IPS-11a (cell line): Measurements from ENCODE around the gene PTPN11.
"Not testable (repeated sequence)": the region's sequence is repeated elsewhere in the genome, so short reads cannot be mapped to it uniquely, and the experiment has no call there.

ENCODE experiments used
- H3K4me3 ChIP-seq: one replicate; pipeline ENCODE4 v1.5.1; 2013; ENCODE audit warnings: low read depth, low read length, control low read depth

The PTPN11 gene

DNA sequence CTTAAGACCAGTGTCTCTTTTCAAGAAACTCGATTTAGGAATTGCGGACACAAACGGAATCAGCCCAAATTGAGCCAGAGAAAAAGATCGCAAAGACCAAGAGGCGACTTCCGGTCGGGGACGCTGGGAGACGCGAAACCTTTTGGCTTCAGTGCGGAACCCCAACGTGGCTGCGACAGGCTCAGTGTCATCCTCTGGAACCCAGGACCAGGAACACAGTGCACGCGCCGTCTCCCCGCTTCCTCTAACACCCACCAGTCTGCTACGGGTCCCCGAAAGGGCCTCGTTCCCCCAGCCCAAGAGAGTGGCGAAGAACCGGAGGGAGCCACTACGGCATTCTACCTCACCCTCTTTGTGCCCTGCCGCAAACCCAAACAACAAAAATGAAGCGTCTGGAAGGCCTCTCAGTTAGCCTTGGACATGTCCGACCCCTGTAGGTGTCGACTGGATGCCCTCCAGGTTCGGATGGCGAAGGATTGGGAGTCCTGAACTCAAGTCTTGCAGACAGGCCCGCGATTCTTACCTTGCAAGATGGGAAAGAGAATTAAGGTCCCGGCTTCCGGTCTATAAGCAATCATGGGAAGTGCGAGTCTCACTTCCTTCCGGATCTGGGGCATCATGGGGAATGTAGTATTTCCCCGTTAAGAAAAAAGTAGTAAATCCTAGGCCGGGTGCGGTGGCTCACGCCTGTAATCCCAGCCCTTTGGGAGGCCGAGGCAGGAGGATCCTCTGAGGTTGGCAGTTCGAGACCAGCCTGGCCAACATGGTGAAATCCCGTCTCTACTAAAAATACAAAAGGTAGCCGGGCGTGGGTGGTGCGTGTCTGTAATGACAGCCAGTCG, 9.5 kb upstream of the PTPN11 start, which contains the start of gene RPL6:
Gene RPL6 (minus strand): TSS at position 542 of the 842 bp plus-strand sequence. CDS start 949 bp downstream, outside the sequence.
- peak within 1 kb of the TSS; percentile 99 for H3K4me3 ChIP-seq

DNA sequence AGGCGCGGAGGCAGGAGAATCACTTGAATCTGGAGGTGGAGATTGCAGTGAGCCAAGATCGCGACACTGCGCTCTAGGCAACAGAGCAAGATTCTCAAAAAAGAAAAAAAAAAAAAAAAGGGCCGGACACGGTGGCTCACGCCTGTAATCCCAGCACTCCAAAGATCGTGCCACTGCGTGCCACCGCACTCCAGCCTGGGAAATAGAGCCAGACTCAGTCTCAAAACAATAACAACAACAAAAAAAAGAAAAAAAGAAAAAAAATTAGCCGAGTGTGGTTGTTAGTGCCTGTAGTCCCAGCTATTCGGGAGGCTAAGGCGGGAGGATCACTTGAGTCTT, 8.9 kb upstream of the PTPN11 start:
- no peak overlapping the region for H3K4me3 ChIP-seq

DNA sequence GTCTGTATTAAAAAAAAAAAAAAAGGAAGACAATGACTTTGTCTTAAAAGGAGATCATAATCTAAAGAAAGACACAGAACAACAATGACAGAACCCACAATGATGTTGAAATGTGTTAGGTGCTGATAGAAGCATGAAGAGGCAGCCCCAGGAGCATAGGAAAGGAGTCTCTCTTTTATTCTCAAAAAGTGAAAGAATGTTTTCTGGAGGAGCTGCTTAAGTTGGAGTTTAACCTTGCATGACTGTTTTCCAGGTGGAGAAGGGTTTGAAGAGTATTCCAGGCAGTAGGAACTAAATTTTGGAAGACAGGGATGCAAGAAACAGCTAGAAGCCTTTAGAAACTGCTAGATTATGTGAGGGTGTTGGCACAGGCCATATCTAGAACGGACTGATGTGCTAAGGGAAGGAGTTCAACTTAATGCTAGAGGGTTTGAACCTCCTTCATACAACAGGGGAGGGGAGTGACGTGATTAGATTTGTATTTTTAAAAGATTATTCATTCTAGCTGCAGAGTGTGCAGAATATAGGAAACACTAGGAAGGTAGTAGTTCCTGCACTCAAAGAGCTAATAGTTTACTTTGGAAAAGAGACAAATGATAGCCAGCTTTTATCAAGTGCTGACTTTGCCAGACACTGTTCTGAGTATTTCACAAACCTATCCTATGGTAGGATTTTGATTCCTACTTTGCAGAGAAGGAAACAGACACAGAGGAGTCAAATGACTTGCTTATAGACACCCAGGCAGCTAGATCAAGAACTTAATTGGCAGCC, 4.7 kb upstream of the PTPN11 start:
- no peak overlapping the region for H3K4me3 ChIP-seq

DNA sequence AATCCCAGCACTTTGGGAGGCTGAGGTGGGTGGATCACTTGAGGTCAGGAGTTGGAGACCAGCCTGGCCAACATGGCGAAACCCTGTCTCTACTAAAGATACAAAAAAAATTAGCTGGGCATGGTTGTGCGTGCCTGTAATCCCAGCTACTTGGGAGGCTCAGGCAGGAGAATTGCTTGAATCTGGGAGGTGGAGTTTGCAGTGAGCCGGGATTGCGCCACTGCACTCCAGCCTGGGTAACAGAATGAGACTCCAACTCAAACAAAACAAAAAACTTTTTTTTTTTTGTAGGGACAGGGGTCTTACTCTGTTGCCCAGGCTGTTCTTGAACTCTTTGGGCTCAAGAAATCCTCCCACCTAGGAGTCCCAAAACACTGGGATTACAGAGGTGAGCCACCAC, 3.3 kb upstream of the PTPN11 start:
- H3K4me3 ChIP-seq, result not testable (repeated sequence)

DNA sequence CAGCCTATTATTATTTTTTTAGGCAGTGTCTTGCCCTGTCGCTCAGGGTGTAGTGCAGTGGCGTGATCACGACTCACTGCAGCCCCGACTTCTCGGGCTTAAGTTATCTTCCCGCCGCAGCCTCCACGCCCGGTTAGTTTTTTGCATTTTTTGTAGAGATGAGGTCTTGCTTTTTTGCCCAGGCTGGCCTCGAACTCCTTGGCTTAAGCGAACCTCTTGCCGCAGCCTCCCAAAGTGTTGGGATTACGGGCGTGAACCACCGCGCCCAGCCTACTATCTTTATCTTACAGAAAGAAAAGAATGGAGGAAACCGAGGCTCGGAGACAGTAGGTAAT, 507 bp upstream of the PTPN11 start:
- H3K4me3 ChIP-seq, result peak overlapping the region; percentile 89

DNA sequence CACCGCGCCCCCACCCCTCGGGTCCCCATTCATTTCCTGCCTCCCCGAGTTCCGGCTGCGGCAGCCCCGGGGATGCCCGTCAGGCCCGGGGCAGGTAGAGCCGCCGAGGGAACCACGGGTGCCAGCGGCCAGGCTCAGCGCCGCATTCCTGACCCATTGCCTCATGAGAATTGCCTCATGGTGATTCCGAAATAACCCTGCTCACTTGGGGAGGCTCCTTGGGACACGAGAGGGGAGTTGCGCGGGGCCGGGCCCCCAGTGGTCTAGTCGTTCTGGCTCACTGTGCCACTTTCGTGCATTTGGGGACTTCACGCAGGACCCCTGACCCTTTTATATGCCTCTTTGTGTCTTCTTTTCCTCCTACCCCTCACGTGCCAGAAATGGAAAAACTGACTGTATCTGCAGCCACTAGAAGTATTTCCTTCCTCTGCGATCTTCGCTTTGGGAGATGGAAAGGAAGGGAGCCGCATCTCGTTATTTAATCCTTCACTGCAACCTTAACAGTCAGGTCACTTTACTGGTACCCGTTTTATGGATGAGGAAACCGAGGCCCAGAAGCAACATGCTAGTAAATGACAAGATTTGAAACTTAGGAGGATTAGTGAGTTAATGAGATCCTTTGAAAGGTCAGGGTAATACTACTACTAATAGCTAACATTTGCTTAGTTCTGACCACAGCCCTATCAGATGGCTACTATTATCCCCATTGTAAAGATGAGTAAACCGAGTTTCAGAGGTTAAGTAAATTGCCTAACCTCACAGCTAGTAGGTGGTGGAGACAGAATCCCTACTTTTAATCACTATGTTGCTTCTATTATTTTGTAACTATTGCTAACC, 768 bp downstream of the PTPN11 start:
- H3K4me3 ChIP-seq, result peak overlapping the region; percentile 89

DNA sequence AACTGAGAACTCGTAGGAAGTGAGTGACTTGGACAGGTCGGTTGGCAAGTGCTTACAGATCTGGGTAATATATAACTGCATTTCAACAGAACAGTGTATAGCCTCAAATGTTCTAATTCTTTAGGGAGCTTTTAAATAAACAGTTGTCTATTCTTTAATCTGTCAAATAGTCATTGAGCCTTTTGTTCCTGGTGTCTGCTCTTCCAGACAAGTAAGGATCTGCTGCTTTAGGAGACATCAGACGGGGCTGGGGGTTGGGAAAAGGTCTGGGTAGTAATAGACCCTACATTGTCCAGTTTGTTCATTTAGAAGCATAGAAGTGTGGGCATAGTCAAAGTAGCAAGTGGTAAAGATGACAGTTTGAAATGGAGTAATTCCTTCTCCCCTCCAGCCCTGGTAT, 2.0 kb downstream of the PTPN11 start:
- no peak overlapping the region for H3K4me3 ChIP-seq

DNA sequence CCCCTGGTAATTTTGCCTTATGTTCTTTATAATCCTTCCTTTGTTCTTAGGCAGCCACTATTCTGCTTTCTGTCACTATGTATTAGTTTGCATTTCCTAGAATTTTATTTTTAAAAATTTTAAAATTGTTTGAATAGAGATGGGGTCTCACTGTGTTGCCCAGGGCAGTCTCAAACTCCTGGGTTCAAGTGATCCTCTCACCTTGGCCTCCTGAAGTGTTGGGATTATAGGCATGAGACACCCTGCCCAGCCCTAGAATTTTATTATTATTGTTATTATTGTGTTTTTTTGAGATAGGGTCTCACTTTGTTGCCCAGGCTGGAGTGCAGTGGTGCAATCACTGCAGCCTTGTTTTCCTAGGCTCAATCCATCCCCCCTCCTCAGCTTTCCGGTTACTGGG, 2.6 kb downstream of the PTPN11 start:
- H3K4me3 ChIP-seq, result no peak overlapping the region

DNA sequence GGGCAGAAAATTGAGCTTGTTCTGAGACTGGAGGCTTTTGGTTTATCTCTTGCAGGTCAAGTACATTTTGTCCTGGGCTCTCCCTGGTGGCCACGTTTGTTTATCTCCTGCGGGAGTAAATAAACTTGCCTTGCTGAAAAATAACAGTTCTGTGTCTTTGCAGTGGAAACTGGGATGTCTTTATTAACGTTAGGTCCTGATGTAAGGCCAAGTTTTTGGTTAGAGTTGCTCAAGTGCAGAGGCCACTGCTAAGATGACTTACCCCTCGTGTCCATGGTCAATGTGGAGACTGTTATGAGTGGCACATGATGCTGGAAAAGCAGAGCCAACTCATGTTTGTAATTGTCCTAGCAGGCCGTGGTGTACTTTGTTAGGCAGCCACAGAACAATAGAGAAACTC, 3.8 kb downstream of the PTPN11 start:
- no peak overlapping the region for H3K4me3 ChIP-seq

DNA sequence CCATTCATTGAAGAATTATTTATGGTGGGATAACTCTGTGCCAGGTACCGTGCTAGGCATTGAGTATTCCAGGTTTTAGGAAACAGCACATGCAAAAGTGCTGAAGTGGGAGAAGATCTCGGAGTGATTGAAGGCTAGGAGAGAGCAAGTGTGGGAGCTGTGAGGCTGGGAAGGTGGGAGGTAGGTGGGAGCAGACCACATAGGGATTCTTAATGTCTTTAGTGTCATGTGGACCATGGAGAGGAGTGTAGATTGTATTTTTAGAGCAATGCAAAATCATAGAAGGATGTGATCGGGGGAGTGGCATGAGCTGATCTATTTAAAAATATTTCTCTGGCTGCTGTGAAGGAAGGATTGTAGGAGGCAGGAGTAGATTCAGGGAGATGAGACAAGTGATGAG, 5.4 kb downstream of the PTPN11 start:
- no peak overlapping the region for H3K4me3 ChIP-seq

DNA sequence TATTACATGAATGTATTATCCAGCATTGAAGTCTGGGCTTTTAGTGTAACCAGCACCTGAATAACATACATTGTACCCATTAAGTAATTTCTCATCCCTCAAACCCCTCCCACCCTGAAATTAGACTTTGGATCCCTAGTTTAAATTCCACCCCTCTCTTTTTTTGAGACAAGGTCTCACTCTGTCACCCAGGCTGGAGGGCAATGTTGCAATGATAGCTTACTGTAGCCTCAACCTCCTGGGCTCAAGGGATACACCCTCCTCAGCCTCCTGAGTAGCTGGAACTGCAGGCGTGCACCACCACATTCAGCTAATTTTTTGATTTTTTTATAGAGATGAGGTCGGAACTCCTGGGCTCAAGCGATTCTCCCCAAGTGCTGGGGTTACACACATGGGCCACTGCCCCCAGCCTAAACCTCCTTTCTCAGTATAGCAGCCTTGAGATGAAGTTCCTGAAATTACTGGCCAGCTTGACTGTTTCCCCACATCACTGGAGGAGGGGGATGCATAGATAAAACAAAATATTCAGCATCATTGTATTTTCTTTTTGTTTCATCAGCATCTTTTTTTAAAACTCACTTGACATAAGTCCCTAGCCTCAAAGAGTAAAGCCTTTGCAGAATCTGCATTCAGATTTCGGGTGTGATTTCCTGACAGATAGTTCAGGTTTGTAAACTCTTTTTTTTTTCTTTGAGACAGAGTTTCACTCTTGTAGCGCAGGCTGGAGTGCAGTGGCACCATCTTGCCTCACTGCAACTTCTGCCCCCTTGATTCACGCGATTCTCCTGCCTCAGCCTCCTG, 7.0 kb downstream of the PTPN11 start:
- no peak overlapping the region for H3K4me3 ChIP-seq

DNA sequence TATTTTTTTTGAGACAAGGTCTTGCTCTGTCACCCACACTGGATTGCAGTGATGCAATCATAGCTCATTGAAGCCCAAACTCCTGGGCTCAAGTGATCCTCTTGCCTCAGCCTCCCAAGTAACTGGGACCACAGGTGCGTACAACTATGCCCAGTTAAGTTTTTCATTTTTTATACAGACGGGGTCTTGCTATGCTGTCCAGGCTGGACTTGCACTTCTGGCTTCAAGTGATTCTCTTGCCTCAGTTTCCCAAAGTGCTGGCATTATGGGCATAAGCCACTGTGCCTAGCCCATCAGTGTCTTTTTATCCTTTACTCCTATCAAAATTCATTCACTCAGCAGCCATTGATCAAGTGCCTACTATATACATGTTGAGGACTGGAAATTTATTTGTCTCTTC, 9.0 kb downstream of the PTPN11 start:
- H3K4me3 ChIP-seq, result no peak overlapping the region

DNA sequence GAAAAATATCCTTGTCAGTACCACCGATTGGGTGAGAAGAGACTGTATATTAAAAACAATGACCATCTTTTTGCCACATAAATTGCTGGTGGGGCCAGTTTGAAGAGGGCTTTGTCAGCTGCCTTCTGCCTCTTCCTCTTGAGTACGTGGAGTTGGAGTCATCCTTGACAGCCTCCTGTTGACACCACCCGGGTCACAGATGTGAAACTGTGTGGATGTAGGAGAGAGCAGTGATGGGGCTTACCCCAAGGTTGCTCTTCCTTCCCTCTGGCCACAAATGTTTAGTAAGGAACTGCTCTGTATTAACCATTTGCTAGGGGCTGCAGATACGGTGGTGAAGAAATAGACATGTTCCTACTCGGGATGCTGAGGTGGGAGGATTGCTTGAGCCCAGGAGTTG, 12.2 kb downstream of the PTPN11 start:
- no peak overlapping the region for H3K4me3 ChIP-seq

DNA sequence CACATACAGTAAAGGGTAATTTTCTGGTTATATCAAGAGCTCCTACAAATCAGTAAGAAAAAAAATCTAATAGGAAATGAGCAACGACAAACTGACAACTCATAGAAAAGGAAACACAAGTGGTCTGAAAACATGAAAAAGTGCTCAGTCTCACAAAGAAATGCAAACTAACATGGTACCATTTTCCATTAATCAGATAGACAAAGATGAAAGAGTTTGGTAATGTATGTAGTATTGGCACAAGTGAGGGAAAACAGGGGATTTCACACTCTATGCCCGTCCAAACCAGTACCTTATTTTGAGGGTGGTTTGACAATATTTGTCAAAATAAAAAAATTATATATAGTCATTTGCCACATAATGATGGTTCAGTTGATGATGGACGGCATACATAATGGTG, 13.2 kb downstream of the PTPN11 start:
- H3K4me3 ChIP-seq, result no peak overlapping the region

DNA sequence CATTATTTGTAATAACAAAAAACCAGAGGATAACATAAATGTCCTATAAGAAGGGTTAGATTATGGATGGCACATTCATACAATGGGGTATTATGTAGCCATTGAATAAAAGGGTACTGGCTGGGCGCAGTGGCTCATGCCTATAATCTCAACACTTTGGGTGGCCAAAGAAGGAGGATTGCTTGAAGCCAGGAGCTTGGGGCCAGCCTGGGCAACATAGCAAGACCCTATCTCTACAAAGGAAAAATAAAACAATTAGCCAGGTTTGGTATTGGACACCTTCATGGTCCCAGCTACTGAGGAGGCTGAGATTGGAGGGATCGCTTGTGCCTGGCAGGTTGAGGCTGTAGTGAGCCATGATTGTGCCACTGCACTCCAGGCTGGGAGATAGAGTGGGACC, 14.8 kb downstream of the PTPN11 start:
- H3K4me3 ChIP-seq, result no peak overlapping the region

DNA sequence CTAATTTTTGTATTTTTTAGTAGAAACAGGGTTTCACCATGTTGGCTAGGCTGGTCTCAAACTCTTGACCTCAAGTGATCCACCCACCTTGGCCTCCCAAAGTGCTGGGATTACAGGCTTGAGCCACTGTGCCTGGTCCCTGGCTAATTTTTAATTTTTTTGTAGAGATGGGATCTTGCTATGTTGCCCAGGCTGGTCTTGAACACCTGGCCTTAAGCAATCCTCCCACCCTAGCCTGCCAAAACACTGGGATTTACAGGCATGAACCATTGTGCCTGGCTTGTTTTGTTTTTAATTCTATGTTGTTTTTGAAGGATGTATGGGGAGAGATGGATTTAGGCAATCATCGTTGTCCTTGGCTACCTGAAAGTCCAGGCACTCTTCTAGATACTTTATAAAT, 19.9 kb downstream of the PTPN11 start:
- not testable (repeated sequence) for H3K4me3 ChIP-seq

DNA sequence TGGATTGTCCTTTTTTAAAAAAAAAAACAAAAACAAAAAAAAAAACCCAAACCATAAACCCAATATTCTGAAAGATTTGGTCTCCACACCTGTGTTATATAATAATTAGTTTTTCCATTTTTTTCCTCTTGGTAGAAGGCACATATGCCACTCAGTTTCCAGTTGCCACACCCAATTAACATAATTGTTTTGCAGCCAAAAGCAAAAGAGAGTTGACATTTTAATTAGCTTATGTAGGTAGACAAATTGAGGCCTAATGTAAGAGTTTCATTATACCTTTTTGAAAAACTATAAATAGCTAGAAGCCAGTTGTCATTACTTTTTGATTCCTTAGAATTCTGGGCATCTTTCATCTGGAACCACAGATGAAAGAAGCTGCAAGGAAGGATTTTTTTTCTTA, 21.0 kb downstream of the PTPN11 start:
- H3K4me3 ChIP-seq, result no peak overlapping the region

DNA sequence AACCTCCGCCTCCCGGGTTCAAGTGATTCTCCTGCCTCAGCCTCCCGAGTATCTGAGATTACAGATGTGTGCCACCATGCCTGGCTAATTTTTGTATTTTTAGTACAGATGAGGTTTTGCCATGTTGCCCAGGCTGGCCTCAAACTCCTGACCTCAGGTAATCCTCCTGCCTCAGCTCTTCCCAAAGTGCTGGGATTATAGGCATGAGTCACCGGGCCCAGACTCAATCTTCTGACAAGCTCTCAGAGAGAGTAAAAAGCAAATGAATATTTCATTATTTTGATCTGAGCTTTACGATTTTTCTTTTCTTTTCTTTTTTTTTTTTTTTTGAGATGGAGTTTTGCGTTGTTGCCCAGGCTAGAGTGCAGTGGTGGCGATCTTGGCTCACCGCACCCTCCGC, 21.9 kb downstream of the PTPN11 start:
- not testable (repeated sequence) for H3K4me3 ChIP-seq

DNA sequence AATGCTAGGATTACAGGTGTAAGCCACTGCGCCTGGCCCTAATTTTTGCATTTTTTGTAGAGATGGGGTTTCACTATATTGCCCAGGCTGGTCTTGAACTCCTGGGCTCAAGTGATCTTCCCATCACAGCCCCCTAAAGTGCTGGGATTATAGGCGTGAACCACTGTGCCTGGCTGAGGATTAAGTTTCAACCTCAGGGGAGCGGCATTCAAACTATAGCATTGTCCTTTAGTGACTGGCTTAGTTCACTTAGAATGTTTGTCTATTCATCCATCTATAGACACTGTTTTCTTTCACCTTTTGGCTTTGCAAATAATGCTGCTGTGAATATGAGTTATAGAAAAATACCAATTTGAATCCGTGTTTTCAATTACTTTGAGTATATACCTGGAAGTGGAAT, 25.2 kb downstream of the PTPN11 start:
- no peak overlapping the region for H3K4me3 ChIP-seq

DNA sequence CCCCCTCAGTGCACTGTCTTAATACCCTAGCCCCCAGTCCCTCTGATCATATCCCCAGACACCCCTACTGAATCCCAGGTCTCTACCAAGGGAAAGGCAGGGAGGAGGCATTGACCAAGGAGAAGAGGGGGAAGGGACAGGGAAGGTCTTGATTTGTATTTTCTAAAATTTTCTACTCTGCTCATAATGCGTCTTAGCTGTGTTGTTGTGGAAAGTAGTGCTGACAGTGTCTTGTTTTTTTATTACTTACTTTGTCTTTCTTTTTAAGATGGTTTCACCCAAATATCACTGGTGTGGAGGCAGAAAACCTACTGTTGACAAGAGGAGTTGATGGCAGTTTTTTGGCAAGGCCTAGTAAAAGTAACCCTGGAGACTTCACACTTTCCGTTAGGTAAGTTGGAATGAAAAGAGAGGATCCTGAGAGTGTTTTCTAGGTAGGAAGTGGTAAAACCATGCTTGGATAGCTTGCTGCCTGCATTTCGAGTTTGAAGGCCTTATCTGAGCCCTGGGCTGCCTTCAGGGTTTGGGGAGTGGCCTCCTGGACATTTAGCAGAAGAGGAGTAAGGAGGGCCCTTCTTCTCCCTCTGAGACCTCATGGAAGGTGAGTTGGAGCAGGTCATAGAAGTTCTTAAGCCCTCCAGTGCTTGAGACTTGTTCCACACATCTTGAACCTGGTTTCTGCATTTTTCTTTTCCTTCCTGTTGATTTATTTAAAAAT, 27.4 kb downstream of the PTPN11 start:
- no peak overlapping the region for H3K4me3 ChIP-seq
